HG03196 (cell line): ENCODE measurements around the gene BDKRB1.
"Not testable (repeated sequence)": the region's sequence is repeated elsewhere in the genome, so short reads cannot be mapped to it uniquely, and the experiment has no call there.

Experiments used
- ATAC-seq: cut with Tn5 transposase; IDR thresholded peaks from one replicate; pipeline ENCODE4 v1.9.1; 2021; ENCODE audit not compliant: unreplicated experiment

Gene BDKRB1

DNA sequence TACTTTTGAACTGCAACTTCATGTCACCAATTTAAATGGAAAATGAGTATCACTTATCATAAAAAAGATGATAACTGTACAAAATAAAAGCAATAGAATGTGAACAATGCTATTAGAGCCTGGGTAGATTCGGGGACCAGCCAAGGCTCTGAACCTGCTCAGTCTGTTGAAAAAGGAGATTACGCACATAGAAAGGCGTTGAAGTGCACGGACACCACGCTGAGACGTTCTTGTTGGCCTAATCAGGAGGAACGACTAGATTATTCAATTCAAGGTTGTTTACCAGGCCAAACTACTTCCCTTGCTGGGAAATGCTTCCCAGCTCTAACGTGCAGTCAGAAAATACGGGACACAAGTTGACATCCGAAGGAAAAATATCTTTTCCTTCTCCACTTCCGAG is 23.5 kb upstream of the BDKRB1 start:
- ATAC-seq, result no peak

DNA sequence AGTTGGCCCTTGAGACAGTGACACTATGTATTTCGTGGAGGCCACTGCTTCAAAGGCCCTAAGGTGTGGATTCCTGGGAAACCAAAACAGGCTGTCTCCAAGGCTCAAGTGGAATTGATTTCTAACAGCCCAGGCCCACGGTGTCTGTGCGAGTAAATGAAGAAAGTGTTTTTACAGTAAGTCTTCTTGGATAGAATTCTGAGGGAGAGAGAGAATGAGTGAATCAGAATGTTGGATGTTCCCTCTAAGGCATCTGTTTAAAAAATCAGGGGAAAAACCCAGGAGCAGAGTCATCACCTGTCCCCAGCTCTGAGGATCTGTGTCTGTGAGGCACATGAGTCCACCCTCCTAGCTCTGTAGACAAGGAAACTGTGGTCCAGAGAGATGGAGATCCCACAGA is 22.3 kb upstream of the BDKRB1 start:
- ATAC-seq, result no peak

DNA sequence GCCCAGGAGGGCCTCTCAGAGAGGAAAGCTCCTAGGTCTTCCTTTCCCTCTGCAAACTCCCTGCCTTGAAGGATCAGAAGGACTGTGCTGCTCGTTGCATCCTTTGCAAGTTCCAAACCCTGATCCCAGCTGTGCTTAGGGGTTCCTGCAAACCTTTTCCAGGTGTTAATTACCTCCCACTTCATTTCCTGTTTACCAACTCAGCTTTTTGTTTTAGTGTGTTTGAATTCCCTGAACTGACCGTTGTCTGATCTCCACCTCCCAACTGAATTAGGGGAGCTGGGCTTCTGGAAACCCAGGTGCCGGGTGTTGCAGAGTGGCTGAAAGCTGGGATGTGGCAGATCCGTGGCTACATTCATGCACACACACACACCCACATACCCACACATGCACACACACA is 20.6 kb upstream of the BDKRB1 start:
- ATAC-seq, result no peak

DNA sequence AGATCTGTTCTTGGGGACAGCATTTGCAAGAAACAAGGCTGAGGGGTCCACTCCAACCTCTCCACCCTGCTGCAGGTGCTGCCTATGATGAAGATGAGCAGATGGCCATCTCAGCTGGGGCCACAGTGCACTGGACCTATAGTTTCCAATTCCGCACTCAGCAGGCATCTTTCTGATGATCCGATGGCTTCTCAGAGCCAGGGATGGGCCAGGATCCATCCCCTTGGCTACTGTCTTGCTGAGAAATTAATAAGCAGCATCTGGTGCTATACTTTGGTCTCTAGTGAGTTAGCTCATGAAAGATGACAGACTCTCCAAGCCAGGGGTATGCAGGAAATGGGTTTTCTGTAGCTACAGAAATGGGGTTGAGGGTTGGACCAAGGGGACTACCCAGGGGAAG is 18.4 kb upstream of the BDKRB1 start:
- ATAC-seq, result no peak

DNA sequence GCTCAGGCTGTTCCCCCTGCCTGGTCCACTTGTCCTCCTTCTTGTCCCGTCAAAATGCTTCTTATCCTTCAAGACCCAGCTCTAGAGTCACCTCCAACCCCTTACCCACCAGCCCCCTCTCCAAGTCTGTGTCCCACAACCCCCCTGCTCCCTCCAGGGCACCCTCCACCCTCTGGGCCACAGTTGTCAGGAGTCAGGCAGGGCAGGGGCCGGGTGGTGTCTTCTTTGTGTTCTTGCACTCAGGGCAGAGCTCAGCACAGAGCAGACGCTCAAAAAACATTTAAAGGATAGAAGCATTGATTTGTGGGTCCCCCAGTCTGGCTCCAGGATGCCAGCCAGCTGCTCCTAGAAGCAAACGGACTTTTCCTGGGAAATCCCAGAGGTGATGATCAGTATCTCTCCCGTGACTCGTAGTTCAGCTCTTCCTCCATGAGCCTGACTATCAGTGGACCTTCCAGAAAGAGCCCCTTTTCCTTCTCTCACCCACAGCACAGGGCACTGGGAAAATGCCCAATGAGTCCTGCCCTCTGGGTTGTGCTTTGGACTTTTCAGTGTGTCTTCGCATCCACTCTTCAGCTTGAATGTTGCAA is 17.2 kb upstream of the BDKRB1 start:
- no peak for ATAC-seq

DNA sequence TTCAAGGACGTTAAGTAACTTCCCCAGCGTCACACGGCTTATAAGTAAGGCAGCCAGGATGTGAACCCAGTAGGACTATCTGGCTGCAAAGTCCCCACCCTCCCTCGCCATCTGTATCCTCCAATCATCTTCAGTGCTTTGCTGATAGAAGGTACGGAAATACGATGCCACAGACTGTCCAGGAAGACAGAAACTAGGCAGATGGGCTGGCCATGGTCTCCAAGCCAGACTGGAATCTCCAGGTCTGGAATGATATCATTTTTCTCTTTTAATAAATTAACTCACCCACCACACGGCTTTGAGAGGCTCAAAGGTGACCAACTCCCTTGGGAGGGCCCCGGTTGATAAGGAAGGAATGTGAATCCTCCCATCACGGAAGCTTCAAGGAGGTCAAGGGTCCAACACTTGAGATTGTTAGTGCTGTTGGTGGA is 16.3 kb upstream of the BDKRB1 start:
- no peak for ATAC-seq

DNA sequence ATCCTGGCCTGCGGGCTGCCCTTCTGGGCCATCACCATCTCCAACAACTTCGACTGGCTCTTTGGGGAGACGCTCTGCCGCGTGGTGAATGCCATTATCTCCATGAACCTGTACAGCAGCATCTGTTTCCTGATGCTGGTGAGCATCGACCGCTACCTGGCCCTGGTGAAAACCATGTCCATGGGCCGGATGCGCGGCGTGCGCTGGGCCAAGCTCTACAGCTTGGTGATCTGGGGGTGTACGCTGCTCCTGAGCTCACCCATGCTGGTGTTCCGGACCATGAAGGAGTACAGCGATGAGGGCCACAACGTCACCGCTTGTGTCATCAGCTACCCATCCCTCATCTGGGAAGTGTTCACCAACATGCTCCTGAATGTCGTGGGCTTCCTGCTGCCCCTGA is 15.4 kb upstream of the BDKRB1 start:
- no peak for ATAC-seq

DNA sequence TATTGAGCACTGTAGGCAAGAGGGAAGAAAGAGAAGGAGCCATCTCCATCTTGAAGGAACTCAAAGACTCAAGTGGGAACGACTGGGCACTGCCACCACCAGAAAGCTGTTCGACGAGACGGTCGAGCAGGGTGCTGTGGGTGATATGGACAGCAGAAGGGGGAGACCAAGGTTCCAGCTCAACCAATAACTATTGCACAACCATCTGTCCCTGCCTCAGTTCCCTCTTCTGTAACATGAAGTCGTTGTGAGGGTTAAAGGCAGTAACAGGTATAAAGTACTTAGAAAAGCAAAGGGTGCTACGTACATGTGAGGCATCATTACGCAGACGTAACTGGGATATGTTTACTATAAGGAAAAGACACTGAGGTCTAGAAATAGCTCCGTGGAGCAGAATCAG is 13.9 kb upstream of the BDKRB1 start:
- no peak for ATAC-seq

DNA sequence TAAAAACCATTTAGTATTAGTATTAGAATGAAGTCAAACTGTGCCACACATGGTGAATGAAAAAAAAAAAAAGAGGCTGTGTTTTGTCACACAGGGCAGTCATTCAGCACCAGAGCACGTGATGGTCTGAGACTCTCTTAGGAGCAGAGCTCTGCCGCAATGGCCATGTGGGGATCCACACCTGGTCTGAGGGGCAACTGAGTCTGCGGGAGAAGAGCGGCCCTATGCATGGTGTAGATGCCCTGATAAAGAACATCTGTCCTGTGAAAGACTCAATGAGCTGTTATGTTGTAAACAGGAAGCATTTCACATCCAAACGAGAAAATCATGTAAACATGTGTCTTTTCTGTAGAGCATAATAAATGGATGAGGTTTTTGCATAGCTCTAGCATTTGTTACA is 12.2 kb upstream of the BDKRB1 start:
- no peak for ATAC-seq

DNA sequence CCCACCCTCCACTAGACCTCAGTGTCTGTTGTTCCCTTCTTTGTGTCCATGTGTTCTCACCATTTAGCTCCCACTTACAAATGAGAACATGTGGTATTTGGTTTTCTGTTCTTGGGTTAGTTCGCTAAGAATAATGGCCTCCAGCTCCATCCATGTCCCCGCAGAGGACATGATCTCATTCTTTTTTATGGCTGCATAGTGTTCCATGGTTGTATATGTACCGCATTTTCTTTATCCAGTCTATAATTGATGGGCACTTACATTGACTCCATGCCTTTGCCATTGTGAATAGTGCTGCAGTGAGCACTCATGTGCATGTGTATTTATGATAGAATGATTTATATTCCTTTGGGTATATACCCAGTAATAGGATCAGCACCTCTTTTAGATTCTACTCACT is 10.9 kb upstream of the BDKRB1 start:
- not testable (repeated sequence) for ATAC-seq

DNA sequence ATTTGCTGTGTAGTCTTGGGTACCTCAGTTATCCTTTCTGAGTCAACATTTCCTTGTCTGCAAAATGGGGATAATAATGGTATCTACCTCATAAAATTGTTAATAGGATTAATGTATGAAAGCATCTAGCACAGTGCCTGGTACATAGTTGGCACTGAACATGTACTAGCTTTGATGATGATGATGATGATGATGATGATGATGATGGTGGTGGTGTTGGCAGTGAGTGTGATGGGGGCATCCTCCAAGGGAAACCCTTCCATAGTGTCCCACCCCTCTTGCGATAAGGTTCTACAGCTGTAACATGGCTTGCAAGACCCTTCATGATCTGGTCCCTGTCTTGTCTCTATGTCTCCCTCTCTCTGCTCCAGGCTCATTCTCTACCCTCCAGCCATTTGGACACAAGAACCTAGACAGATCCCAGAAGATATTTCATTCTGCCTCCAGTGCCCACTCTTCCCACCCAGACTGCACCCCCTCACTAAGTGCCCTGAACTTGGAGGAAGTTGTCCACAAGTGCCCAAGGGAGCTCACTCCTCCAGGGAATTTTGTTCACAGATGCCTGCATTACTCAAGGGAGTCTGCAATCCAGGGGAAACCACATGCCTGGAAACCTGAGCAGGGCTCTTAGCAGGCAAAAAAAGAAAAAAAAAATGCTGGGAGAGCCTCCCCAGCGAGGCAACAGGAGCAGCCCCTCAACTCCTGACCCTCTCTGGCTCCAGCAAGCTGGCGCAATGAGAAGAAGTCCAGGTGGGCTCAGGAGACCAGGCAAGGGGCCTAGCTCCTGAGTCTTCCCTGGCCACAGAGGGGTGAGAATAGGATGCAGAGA is 10.1 kb upstream of the BDKRB1 start:
- no peak for ATAC-seq

DNA sequence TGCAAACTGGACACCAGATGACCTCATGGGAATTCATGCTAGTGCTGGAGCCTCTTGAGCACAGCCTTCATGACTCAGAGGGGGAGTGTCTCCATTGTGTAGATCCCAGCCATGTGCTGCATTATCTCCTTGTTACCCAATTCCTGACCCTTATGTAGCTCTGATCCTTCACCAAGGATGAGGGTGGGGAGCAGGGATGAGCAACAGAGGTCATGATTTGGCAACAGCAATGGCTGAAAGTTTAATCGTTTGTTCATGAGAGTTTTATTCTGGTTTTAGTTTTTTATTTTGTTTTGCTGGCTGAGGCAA is 9.5 kb upstream of the BDKRB1 start:
- ATAC-seq, result no peak

DNA sequence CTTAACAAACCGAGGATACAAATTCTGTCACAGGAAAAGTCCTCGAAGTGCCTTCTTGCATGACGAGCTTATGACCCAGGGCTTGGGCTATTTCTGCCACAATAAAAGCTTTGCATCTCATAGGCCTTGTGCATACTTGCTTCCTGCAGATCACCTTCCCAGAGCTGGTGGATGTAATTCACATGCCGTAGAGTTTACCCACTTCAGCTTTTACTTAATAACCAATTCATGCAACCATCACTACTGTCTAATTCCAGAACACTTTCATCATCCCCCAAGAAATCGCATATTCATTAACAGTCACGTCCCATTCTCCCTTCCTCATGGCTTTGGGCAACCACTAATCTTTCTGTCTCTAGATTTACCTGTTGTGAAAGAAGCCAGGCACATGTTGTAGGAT is 9.0 kb upstream of the BDKRB1 start:
- no peak for ATAC-seq

DNA sequence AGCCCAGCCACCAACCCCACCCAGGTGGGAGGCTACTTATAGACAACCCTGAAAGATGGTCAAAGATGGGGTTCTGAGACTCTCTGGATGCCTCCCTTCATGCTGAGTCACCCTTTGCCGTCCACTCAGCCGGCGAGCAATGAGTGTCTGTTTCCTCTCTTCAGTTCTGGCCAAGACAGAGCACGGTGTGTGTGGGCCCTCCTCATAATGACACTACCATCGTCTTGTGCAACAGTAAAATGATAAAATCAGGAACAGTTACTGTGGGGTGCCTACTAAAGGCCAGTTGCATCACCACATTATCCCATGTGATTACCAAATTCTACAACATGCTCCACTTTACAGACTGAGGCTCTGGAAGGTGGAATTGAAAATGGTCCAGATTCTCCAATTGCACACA is 7.0 kb upstream of the BDKRB1 start:
- no peak for ATAC-seq

DNA sequence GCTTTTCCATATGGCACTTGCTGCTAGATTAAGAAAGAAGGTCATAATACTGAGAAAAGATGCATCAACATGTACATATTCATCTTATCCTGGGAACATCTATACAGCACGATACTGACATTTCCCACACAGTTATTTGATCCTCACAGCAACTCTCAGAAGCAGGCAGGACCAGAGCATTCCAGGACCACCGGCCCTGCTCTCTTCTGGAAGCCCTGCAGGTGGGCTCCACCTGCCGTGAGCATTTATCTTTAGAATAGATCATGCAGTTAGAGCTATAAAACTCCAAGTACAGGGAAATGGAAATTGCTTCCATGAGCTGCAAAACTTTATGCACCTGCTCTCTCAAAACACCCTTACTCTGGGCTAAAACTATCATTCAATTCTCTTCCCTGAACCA is 5.5 kb upstream of the BDKRB1 start:
- ATAC-seq, result no peak

DNA sequence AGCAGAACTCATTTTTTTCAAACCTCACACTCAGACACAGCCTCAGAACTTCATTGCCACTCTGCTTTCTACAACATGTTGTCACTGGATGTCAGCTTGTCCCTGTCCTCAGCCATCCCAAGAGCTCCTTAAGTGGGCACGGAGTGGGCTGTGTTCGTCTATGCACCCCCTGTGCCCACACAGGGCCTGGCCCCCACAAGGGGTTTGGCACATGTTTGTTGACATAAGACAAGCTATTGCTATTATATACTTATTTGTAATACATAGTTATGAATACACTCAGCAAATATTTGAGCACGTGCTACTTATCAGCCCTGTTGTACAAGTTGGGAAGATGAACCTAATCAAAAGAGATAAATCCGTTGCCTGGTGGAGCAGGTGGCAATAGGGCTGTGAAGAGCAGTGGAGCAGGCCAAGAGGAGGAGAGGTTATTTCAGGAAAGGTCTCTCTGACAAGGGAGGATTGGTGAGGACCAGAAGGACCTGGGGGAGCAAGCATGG is 4.3 kb upstream of the BDKRB1 start:
- ATAC-seq, result no peak

DNA sequence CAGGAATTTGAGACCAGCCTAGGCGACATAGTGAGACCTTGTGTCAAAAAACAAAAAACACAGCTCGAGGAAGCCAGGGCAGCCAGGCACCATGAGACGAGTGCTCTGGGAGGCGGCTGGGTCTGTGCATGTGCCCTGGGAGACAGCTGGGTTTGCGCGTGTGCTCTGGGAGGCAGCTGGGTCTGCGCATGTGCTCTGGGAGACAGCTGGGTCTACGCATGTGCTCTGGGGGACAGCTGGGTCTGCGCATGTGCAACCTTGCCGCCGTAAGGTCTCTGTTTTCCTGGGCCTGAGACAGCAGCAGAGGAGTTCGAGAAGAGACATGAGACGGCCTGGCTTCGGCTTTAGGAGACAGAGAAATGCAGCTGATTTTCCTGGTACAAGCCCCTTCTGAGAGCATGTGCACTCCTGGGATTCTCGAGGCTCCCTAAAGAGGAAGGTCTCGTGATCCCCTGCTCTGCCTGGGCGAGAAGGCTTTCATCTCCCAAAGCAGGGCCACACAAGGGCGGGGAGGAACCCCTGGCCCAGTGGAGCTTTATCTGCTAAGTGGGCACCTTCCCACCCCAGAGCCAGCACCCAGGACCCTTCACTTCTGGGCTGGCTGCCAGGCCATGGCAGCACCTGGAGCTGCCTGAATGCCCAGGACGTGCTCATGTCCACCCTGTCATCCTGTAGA is 3.5 kb upstream of the BDKRB1 start:
- ATAC-seq, result no peak

DNA sequence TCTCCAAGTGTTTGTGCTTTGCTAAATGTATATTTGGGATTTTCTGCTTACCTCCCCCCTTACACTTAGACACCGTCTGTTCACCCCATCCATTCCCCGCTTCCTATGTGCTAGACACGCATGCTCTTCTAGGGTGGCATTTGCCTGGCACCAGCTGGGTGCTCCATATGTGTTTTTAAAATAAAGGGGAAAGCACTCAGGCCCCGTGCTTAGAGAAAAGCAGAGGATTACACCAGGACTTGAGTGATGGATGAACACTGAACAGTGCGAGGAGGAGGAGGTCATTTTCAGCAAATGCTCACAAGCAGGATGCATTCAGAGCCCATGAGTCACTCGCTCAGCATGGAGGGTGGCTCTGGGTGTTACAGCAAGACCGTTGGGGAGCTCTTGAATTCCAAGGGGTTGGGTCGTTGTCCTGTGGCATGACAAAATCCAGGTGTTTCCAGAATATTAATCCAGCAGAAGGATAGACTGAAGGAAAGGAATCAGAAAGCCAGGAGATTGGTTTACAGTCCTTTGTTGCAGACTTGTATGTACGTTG is 2.9 kb upstream of the BDKRB1 start:
- ATAC-seq, result no peak

DNA sequence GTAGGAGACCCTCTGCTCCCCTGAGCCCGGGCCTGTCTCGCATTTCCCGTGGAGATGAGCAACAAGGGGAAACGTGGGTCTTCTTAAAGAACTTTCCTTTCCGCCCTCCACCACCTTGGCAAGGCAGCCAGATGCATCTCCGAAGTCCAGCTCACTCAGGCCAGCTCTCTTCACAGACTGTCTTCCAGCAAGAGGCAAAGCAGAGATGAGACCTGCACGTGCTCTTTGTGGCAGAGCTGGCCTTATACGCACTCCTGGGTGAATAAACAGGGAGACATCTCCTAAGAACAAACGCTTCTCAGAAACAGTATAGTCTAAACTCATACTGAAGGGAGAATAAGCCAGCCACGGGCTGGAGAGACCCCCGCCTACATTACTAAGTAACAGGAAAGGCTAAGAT is 1.3 kb upstream of the BDKRB1 start:
- ATAC-seq, result no peak

DNA sequence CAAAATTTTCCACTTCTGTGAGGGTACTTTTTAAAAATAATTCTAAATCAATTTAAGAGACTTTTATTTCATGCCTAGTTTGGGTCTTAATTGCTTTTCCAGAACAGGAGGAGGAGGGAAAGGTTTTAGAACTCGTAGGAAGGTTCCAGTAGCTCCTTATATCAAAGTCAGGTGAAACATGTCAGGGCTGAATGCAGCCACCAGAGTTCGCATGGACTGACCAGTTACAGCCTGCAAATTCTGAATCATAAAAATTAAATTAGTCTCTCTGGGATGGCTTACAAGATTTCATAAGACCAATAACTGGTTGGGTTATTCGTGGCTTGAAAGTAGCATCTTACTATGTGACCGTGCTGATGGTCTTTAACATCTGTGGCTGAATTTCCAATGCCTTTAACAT is 397 bp downstream of the BDKRB1 start:
- ATAC-seq, result no peak

DNA sequence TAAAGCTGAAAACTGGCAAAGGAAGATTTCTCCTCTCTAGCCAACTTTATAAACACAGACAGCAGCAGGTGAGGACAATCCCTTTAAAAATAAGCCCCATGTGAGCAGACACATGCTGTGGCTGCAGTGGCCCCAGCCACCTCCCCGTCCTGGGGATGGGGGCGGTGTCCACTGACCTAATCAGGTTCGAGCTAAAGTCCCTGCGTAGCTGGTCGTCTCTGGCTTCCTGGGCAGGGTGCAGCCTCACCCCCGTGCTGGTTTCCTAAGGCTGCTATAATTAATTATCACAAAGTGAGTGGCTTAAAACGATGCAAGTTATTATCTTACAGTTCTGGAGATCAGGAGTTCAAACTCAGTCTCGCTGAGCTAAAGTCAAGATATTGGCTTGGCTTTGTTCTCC is 1.0 kb downstream of the BDKRB1 start:
- no peak for ATAC-seq

DNA sequence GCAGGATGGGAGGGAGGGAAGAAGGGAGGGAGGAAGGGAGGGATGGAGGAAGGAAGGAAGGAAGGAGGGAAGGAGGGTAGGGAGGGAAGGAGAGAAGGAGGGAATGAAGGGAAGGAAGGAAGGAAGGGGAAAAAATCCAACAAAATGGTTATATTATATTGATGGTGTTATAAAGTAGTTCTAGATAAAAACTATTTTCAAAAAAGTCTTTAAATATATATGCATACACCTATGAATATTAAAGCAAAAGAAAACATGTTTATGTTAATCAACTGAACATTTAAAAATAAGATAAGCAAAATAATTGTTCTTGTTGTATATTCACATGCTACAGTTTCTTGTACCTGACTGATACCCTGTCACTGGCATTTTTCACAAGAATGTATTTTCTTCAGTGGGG is 1.9 kb downstream of the BDKRB1 start:
- ATAC-seq, result no peak
